ENCODE data around the gene LNX2.

The LNX2 gene

GRCh38 chr13:27497563-27498230, 122.6 kb downstream of the LNX2 start:
- DNase-seq: no peak

- no peak for DNase-seq
Observed at GRCh38 chr13:27496536-27497273, 123.6 kb downstream of the LNX2 start.

- DNase-seq: no peak
Observed at GRCh38 chr13:27496006-27496405, 124.3 kb downstream of the LNX2 start.
